Mesodermal cell (in vitro differentiated cells): ENCODE measurements around the gene OXT.
A peak's percentile ranks its signal among the peaks of the same experiment; 100 is the strongest.

ENCODE experiments used
- H3K27ac ChIP-seq: 2 replicates; pipeline ENCODE4 v1.7.0; 2013; ENCODE audit warnings: mild to moderate bottlenecking, low read depth, low read length, moderate library complexity; ENCODE audit not compliant: severe bottlenecking
- H3K36me3 ChIP-seq: 2 replicates; pipeline ENCODE4 v1.7.1; 2013; ENCODE audit warnings: mild to moderate bottlenecking, low read length, moderate library complexity; ENCODE audit not compliant: control insufficient read depth, insufficient read depth
- H3K4me1 ChIP-seq: one replicate; pipeline ENCODE4 v1.7.1; 2013; ENCODE audit warnings: mild to moderate bottlenecking, low read length; ENCODE audit not compliant: insufficient read depth, control insufficient read depth, poor library complexity, severe bottlenecking
- H3K4me3 ChIP-seq: 2 replicates; pipeline ENCODE4 v1.7.0; 2013; ENCODE audit warnings: low read length, control low read depth, mild to moderate bottlenecking; ENCODE audit not compliant: insufficient read depth, poor library complexity, severe bottlenecking; ENCODE audit errors: extremely low read depth
- H3K9me3 ChIP-seq: 2 replicates; pipeline ENCODE4 v1.7.1; 2013; ENCODE audit warnings: mild to moderate bottlenecking, low read length, moderate library complexity; ENCODE audit not compliant: control insufficient read depth
- WGBS, 2 experiments: methylation state at CpG; one replicate each; pipeline ENCODE4 v1.1.5; 2013; ENCODE audit warnings: missing lambda C conversion rate in 2 of 2; ENCODE audit not compliant: insufficient coverage in 2 of 2; 5-methylcytosine and 5-hydroxymethylcytosine counted together

OXT gene

DNA sequence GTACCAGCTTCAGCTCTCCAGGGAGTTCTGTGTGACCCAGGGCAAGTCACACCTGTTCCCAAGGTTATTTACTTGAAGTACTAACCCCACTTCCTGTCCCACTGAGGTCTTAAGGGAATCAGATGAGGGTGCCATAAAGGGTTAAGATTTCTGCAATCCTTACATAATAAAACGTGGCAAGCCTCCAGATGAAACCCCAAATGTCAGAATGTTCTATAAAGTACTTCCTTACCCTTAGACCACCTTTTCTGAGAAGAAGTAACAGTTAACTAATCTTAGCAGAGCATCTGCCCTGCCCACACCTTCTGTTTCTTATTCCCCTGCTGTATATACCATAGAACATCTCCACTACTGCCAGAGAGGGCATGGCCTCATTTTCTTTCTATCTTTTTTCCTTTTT lies 19.1 kb downstream of the OXT start:
- no CpG with 5 or more reads among the region's 1 CpG for WGBS, 2 experiments
- peaks cover 10% of the 10 kb centered on the region for H3K4me1 ChIP-seq

DNA sequence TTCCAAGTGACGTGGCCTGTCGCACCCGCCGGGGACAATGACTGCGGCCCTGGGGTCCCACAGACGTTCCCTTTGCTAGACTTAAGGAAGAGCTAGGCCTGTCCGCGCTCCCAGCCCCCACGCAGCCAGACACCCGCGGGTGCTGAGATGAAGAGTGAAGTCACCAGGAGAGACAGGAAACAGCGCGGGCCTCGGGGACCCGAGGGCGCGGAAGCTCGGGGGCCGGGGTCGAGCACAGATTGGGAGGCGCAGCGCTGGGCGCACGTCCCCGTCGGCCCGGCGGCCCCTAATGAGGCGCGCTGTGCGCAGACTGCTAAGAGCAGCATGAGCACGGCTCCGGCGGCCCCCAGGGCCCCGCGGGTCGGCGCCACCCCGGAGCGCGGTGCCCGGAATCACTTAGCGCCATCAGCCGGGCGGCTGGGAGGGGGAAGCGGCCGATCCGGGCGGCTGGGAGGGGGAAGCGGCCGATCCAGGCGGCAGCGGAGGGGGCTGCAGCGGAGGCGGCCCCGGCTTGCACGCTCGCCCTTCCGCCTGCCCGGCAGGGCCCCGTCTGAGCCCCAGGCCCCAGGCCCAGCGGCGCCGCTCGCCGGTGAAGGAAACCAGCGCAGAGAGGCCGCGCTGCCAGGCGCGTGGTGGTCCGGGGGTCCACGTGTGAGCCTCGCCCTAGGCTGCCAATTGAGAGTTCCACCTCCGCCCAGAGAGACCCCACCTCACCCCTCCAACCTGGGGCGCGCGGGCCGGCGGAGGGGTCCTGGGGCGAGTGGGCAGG lies 21.4 kb downstream of the OXT start:
- peak overlapping the region; percentile 12 for H3K4me3 ChIP-seq
- no peaks in the 10 kb centered on the region for H3K36me3 ChIP-seq
- no peaks in the 10 kb centered on the region for H3K9me3 ChIP-seq
- H3K27ac ChIP-seq, result no peak overlapping the region
- peaks cover 10% of the 10 kb centered on the region for H3K4me1 ChIP-seq
- WGBS, 2 experiments, result 31 to 39% methylated on average over 50 to 62 of the region's 81 CpGs

More for the DNA sequence above, 19.1 kb downstream of the OXT start:
- Histone ChIP-seq H3K4me3 (no peak overlapping the region), H3K36me3 (no peaks in the 10 kb centered on the region), H3K9me3 (no peaks in the 10 kb centered on the region), H3K27ac (no peak overlapping the region)

- Histone ChIP-seq H3K36me3 (no peaks in the 10 kb centered on the region), H3K4me1 (peaks cover 10% of the 10 kb centered on the region), H3K4me3 (no peak overlapping the region), H3K9me3 (no peaks in the 10 kb centered on the region), H3K27ac (no peak overlapping the region)
- WGBS, 2 experiments, result 98% methylated on average over 9 of the region's 10 CpGs
Measured at GRCh38 chr20:3093861-3094361, 22.5 kb downstream of the OXT start.

DNA sequence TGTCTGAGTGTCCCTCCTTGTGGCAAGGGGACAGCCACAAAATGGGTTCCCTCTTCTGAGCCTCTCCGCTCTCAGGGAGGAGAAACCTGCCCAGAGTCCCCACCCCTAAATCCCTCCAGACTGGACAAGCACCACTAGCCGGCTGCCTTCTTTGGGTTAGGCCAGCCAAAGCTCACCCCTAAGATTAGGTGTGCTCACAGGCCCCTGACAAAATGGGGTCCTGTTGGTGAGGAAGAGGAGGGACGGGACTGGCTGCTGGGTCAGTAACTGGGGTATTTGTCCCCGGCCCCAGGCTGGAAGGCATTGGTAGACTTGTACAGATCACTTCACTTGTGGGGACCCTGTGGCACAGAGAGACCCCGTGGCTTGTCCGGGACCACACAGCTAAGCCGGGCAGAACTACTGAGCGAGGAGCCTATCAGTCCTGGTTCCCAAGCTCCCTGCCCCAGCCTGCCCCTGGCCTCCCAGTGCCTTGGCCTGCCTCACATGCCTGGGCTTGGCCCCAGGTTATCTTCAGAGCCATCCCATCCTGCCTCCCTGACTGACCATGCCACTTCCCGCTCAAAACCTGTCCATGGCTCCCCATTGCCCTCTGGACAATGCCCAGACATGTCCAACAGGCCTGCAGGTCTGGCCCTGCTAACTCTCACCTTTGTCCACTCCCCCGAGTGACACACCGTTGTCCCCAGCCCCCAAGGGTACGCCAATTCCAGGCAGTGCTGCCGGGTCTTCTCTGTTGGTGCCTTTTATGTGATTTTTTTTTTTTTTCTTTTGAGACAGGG lies 23.6 kb downstream of the OXT start:
- H3K4me1 ChIP-seq, result peaks cover 10% of the 10 kb centered on the region
- H3K27ac ChIP-seq, result no peak overlapping the region
- no peak overlapping the region for H3K4me3 ChIP-seq
- no peaks in the 10 kb centered on the region for H3K9me3 ChIP-seq
- 97 to 98% methylated on average over 11 of the region's 13 CpGs for WGBS, 2 experiments
- H3K36me3 ChIP-seq, result no peaks in the 10 kb centered on the region

- no peaks in the 10 kb centered on the region for H3K36me3 ChIP-seq
- no peak overlapping the region for H3K27ac ChIP-seq
- no peaks in the 10 kb centered on the region for H3K9me3 ChIP-seq
- no peaks in the 10 kb centered on the region for H3K4me1 ChIP-seq
- WGBS, 2 experiments, result 91 to 96% methylated on average over 6 to 7 of the region's 7 CpGs
- H3K4me3 ChIP-seq, result no peak overlapping the region
Measured at GRCh38 chr20:3100480-3100879, 29.1 kb downstream of the OXT start.

DNA sequence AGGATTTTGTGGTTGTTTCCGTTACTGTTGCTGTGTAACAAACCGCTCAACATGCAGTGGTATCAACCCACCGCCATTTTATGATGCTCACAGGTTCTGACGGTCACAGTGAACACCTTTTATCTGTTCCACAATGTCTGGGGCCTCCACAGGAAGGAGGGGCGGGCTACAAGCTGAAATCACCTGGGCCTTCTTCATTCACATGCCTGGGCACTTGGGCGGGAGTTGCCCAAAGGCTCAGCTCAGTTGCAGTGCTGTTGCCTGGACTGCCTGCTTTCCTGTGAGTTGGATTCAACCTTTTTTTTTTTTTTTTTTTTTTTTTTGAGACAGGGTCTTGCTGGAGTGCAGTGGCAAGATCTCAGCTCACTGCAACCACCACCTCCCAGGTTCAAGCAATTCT lies 29.8 kb downstream of the OXT start:
- H3K4me3 ChIP-seq, result no peak overlapping the region
- H3K4me1 ChIP-seq, result no peaks in the 10 kb centered on the region
- H3K9me3 ChIP-seq, result no peaks in the 10 kb centered on the region
- H3K27ac ChIP-seq, result no peak overlapping the region
- whole genome bisulfite sequencing, 2 experiments, result 94 to 98% methylated on average over 2 to 4 of the region's 6 CpGs
- H3K36me3 ChIP-seq, result no peaks in the 10 kb centered on the region

DNA sequence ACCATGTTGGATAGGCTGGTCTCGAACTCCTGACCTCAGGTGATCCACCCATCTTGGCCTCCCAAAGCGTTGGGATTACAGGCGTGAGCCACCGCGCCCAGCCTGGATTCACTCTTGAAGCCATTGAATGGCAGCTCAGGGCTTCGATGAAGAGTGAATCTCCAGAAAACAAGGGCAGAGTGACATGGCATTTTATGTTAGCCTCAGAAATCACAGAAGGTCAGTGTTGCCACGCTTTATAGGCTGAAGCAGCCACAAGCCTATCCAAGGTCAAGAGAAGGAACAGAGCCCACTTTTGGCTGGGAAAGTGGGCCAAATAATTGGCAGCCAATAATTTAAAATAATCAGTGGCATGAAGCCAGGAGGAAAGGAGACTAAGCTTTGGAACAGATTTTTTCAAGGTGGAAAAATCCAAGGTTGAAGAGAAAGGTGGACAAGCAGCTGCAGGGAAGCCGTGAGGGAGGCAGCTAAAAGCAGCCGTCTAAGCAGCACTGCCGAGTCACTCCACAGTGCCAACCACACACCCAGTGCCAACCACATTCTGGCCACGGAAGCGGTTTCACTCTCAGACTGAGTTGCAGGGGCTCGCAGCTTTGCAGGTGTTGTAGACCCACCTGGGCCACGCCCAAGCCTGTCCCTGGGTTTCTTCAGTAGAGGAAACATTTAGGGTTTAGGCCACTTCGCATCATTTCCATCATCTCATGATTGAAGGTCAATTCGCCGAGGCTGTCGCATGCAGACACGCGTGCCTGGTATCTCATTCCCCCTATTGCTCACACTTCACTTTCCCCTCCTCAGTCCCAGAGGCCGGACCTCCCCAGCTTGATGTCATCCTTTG lies 30.5 kb downstream of the OXT start:
- no peaks in the 10 kb centered on the region for H3K9me3 ChIP-seq
- H3K4me3 ChIP-seq, result no peak overlapping the region
- no peaks in the 10 kb centered on the region for H3K4me1 ChIP-seq
- no peak overlapping the region for H3K27ac ChIP-seq
- 94 to 97% methylated on average over 12 to 13 of the region's 21 CpGs for WGBS, 2 experiments
- H3K36me3 ChIP-seq, result no peaks in the 10 kb centered on the region

GRCh38 chr20:3102575-3103368 lies 31.4 kb downstream of the OXT start:
- 83 to 91% methylated on average over 10 to 12 of the region's 13 CpGs for WGBS, 2 experiments
- Histone ChIP-seq H3K27ac (no peak overlapping the region), H3K4me3 (no peak overlapping the region)

DNA sequence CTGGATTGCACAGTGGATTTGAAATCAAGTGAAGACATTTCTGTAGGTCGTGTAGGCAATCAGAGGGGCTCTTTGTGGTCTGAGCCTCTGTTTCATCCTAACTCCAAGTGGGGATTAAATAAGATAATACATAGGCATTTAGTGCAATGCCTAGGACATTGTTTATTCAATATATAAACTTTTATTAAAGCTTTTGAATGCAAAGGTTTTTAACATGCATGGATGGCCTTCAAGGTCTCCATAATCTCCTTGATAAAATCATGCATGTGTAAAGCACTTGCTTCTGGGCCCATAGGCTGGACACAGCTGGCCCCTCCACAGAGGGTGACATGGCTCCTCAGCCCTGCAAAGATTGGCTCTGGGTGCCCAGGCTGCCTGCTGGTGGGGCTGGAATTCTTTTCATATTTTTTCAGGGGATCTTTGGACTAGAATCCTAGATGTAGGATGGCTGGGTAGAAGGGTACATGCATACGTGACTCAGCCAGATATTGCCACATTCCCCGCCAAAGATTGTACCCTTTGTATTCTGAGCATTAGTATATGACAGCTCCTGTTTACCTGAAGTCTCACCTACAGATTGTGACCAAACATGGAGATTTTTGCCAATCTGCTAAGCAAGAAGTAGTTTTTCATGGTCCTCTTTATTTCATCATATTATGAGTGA lies 32.1 kb downstream of the OXT start:
- Histone ChIP-seq H3K27ac (no peak overlapping the region), H3K9me3 (no peaks in the 10 kb centered on the region), H3K4me3 (no peak overlapping the region), H3K4me1 (no peaks in the 10 kb centered on the region), H3K36me3 (peaks cover 2% of the 10 kb centered on the region)
- 93 to 100% methylated on average over 1 to 2 of the region's 3 CpGs for WGBS, 2 experiments

More at GRCh38 chr20:3102575-3103368, 31.4 kb downstream of the OXT start:
- no peaks in the 10 kb centered on the region for H3K9me3 ChIP-seq
- H3K4me1 ChIP-seq, result no peaks in the 10 kb centered on the region
- peaks cover under 1% of the 10 kb centered on the region for H3K36me3 ChIP-seq
